K562 (cell line): ENCODE measurements around the gene SCIN. TPM values are rescaled to one million over a fixed set of nuclear protein-coding genes. Genes with fewer than 3 reads are reported as not detected.

Experiments
- CSDE1 ChIP-seq, 2 experiments: fragments of 450-650 bp; IDR thresholded peaks; 2 replicates each; pipeline ENCODE4 v1.6.1; 2016; ENCODE audit warnings: mild to moderate bottlenecking in 1 of 2
- CUX1 ChIP-seq: fragments of 200-800 bp; sonication (Bioruptor generic); IDR thresholded peaks from 2 replicates; pipeline ENCODE4 v1.6.1; 2016; ENCODE audit warnings: missing genetic modification characterization, missing compliant biosample characterization
- ETV6 ChIP-seq, 3 experiments: fragments of 150-350 bp in 1 of 3; sonication (generic) in 1 of 3; formaldehyde crosslinking in 1 of 3; IDR thresholded peaks; 2 replicates each; pipeline versions ENCODE4 v1.6.1 to v1.8.0; 2014 to 2022; ENCODE audit warnings: borderline replicate concordance in 2 of 3, low read depth in 2 of 3, antibody characterized with exemption in 1 of 3, low read length in 1 of 3, mild to moderate bottlenecking in 1 of 3, missing genetic modification reagents in 1 of 3
- PREB ChIP-seq: sonication (generic); formaldehyde crosslinking; IDR thresholded peaks from 2 replicates; pipeline ENCODE4 v1.8.1; 2023; ENCODE audit warnings: mild to moderate bottlenecking, missing genetic modification reagents
- RERE ChIP-seq: sonication (generic); formaldehyde crosslinking; IDR thresholded peaks from 2 replicates; pipeline ENCODE4 v1.8.0; 2023; ENCODE audit warnings: missing genetic modification reagents, mild to moderate bottlenecking, borderline replicate concordance
- SMAD2 ChIP-seq: fragments of 150-350 bp; IDR thresholded peaks from 2 replicates; pipeline ENCODE4 v1.6.1; 2014; ENCODE audit warnings: low read depth, mild to moderate bottlenecking, low read length
- STAT6 ChIP-seq: sonication (generic); formaldehyde crosslinking; IDR thresholded peaks from 2 replicates; pipeline ENCODE4 v1.8.1; 2023; ENCODE audit warnings: mild to moderate bottlenecking, missing genetic modification reagents
- ZNF354B ChIP-seq: fragments of 250-450 bp; sonication (Bioruptor Pico); IDR thresholded peaks from 2 replicates; pipeline ENCODE4 v1.4.0; 2020
- ZNF764 ChIP-seq: fragments of 250-450 bp; sonication (Bioruptor Pico); IDR thresholded peaks from 2 replicates; pipeline ENCODE4 v1.4.0; 2020; ENCODE audit warnings: low read depth, mild to moderate bottlenecking, moderate library complexity
- ZNF77 ChIP-seq: fragments of 250-450 bp; sonication (Bioruptor Pico); IDR thresholded peaks from 2 replicates; pipeline ENCODE4 v1.5.0; 2020
- polyA plus RNA-seq, 8 experiments: library from polyadenylated mRNA; depleted of rRNA in 4 of 8; stranded (reverse) in 5 of 8; unstranded in 3 of 8; fragments of >200 nt; fragmentation: Nextera tagmentation in 2 of 8; fragmentation: Illumina TruSeq in 1 of 8; extraction: Ambion mirVana in 2 of 8; extraction: Trizol in 1 of 8; gene quantifications; 2 replicates each; pipeline versions ENCODE4 v1.2.1 to v1.2.3, GENCODE V29; 2011 to 2014; ENCODE audit warnings: inconsistent platforms in 1 of 8, missing spikeins in 1 of 8
- total RNA-seq, 7 experiments: library from RNA; depleted of rRNA in 6 of 7; stranded (reverse); fragments of >200 nt in 6 of 7; fragmentation: Illumina TruSeq in 2 of 7; extraction: Trizol in 2 of 7; gene quantifications; 2 replicates each; pipeline versions ENCODE4 v1.2.1 to v1.2.3, GENCODE V29; 2011 to 2021; ENCODE audit warnings: low replicate concordance in 1 of 7

SCIN gene
- total and polyA plus RNA-seq, 9 of the 15 experiments (the other 6 are each of a cell fraction or from before 2014, with no cell fraction given) = 0.67 to 18.2 (median 10.6) TPM

GRCh38 chr7:12647364-12648219 is 77.1 kb downstream of the SCIN start (continued):
- TF ChIP-seq RERE (CRISPR knock-in tag) (no peak), PREB (CRISPR knock-in tag) (no peak), ZNF354B (CRISPR knock-in tag) (no peak), SMAD2 (no peak), CSDE1 (IDR thresholded peaks at IDR 0.05) (peak in 1 of 2 experiments; percentile 47; a peak in 1 of 4 replicates), ETV6 (IDR thresholded peaks at IDR 0.05; ENCODE audit: borderline replicate concordance in 1 of 2, low read depth in 2 of 2, low read length in 1 of 2) (no peak), ETV6 (CRISPR knock-in tag; IDR thresholded peaks at IDR 0.05; ENCODE audit: borderline replicate concordance) (no peak), STAT6 (CRISPR knock-in tag) (no peak), CUX1 (CRISPR knock-in tag) (no peak), ZNF764 (CRISPR knock-in tag) (no peak), ZNF77 (CRISPR knock-in tag) (no peak)
